HepG2 (cell line): ENCODE results near the gene MYO1E. TPM values are rescaled to one million over a fixed set of nuclear protein-coding genes. Genes with fewer than 3 reads are reported as not detected.

Experiments
- ATAC-seq: fragments of 200-7000 bp; cut with Tn5 transposase; 3 replicates; pipeline ENCODE4 v1.9.1; 2020; ENCODE audit warnings: mild to moderate bottlenecking, moderate library complexity
- BruUV-seq: library from RNA; stranded (reverse); fragments of 400-500 nt; replicated peaks from 2 replicates; lab custom pipeline; 2021; lab: Mats Ljungman, UMichigan
- CTCF ChIA-PET: fragments of 300-600 bp; formaldehyde crosslinking; extraction: SDS; loops from one replicate; lab custom pipeline; 2021; ENCODE audit warnings: low total read pairs, inconsistent platforms, low intra/inter-chr PET ratio; lab: Yijun Ruan, JAX
- POLR2A ChIA-PET: fragments of 350-600 bp; sonication (Branson Sonifier 250); formaldehyde crosslinking; loops from one replicate; lab custom pipeline; 2020; ENCODE audit warnings: antibody characterized with exemption, inconsistent platforms; lab: Yijun Ruan, JAX
- DNase-seq: peaks from one replicate; pipeline ENCODE4 v3.0.0-alpha.2; 2015; ENCODE audit warnings: low spot score
- FAIRE-seq: peaks from 3 replicates; lab custom pipeline; 2011; peaks lifted over from hg19 to GRCh38; lab: Jason Lieb, UNC
- H2AFZ ChIP-seq: one replicate; pipeline ENCODE4 v1.6.1; 2011; ENCODE audit warnings: low read length, inconsistent platforms
- H3K27ac ChIP-seq: fragments of 300-600 bp; 3 replicates; pipeline ENCODE4 v1.8.0; 2011; ENCODE audit warnings: mixed run types, mild to moderate bottlenecking, mixed read lengths, low read length, inconsistent platforms; ENCODE audit not compliant: insufficient read depth; ENCODE audit errors: extremely low read length
- H3K27me3 ChIP-seq, 2 experiments: fragments of 200-600 bp in 1 of 2; 2 replicates in 1 of 2; 3 replicates in 1 of 2; pipeline versions ENCODE4 v1.6.0 to v1.8.0; 2011; ENCODE audit warnings: low read length in 2 of 2, mild to moderate bottlenecking in 2 of 2, moderate library complexity in 2 of 2, inconsistent platforms in 1 of 2; ENCODE audit not compliant: insufficient read depth in 2 of 2, control insufficient read depth in 1 of 2
- H3K36me3 ChIP-seq, 2 experiments: fragments of 200-600 bp in 1 of 2; replicated peaks in 1 of 2; 2 replicates in 1 of 2; 3 replicates in 1 of 2; pipeline versions ENCODE4 v1.5.1 to v1.8.0; 2011; ENCODE audit warnings: low read length in 2 of 2, inconsistent platforms in 1 of 2; ENCODE audit not compliant: insufficient read depth in 2 of 2, control insufficient read depth in 1 of 2
- H3K4me1 ChIP-seq: 2 replicates; pipeline ENCODE4 v1.5.1; 2012; ENCODE audit warnings: low read length, inconsistent platforms; ENCODE audit not compliant: insufficient read depth
- H3K4me2 ChIP-seq: 2 replicates; pipeline ENCODE4 v1.6.0; 2011; ENCODE audit warnings: low read depth, low read length, inconsistent platforms
- H3K4me3 ChIP-seq, 3 experiments: fragments of 200-600 bp in 1 of 3; sonication (generic), shearing (Covaris generic) in 1 of 3; replicated peaks in 1 of 3; 2 replicates each; pipeline ENCODE4 v1.5.1; 2011 to 2016; ENCODE audit warnings: low read length in 3 of 3, inconsistent platforms in 2 of 3, low read depth in 2 of 3, mild to moderate bottlenecking in 2 of 3, control low read depth in 1 of 3, mixed read lengths in 1 of 3; ENCODE audit not compliant: insufficient read depth in 1 of 3
- H3K79me2 ChIP-seq: one replicate; pipeline ENCODE4 v1.6.1; 2011; ENCODE audit warnings: low read length, inconsistent platforms; ENCODE audit not compliant: insufficient read depth
- H3K9ac ChIP-seq: 2 replicates; pipeline ENCODE4 v1.6.0; 2011; ENCODE audit warnings: mild to moderate bottlenecking, low read depth, low read length, inconsistent platforms; ENCODE audit not compliant: insufficient read depth
- H3K9me3 ChIP-seq: 2 replicates; pipeline ENCODE4 v1.5.1; 2012; ENCODE audit warnings: mild to moderate bottlenecking, low read length
- H4K20me1 ChIP-seq: 2 replicates; pipeline ENCODE4 v1.6.0; 2011; ENCODE audit warnings: inconsistent platforms, mild to moderate bottlenecking, low read length, moderate library complexity; ENCODE audit not compliant: insufficient read depth
- BORCS8-MEF2B ChIP-seq: sonication (generic); formaldehyde crosslinking; IDR thresholded peaks from 2 replicates; pipeline ENCODE4 v1.8.0; 2022; ENCODE audit warnings: mild to moderate bottlenecking, missing genetic modification reagents
- HNRNPLL ChIP-seq: fragments of 200-400 bp; formaldehyde crosslinking; IDR thresholded peaks from 2 replicates; pipeline ENCODE4 v1.6.1; 2017; ENCODE audit warnings: mild to moderate bottlenecking, low read depth, low read length; ENCODE audit not compliant: poor library complexity, severe bottlenecking
- KDM2A ChIP-seq: sonication (generic); formaldehyde crosslinking; IDR thresholded peaks from 2 replicates; pipeline ENCODE4 v1.4.0; 2020; ENCODE audit warnings: low read depth, missing genetic modification reagents, borderline replicate concordance
- KLF6 ChIP-seq: IDR thresholded peaks from 2 replicates; pipeline ENCODE4 v1.8.0; 2016; ENCODE audit warnings: missing biosample characterization, missing genetic modification reagents
- MAFK ChIP-seq, 2 experiments: IDR thresholded peaks in 1 of 2; conservative IDR thresholded peaks in 1 of 2; 2 replicates each; pipeline ENCODE4 v1.6.1; 2011; ENCODE audit warnings: improper control_type of control experiment in 2 of 2, low read length in 2 of 2
- TBX2 ChIP-seq: sonication (generic); formaldehyde crosslinking; IDR thresholded peaks from 2 replicates; pipeline ENCODE4 v1.5.0; 2020; ENCODE audit warnings: missing genetic modification reagents, mild to moderate bottlenecking, borderline replicate concordance
- U2AF2 ChIP-seq: fragments of 200-400 bp; formaldehyde crosslinking; IDR thresholded peaks from 2 replicates; pipeline ENCODE4 v1.6.1; 2017; ENCODE audit warnings: low read depth, mild to moderate bottlenecking, low read length
- ZNF331 ChIP-seq: sonication (generic); formaldehyde crosslinking; IDR thresholded peaks from 2 replicates; pipeline ENCODE4 v1.4.0; 2020; ENCODE audit warnings: missing genetic modification reagents
- ZNF646 ChIP-seq: sonication (generic); formaldehyde crosslinking; IDR thresholded peaks from 2 replicates; pipeline ENCODE4 v1.9.0; 2021; ENCODE audit warnings: mild to moderate bottlenecking, missing genetic modification reagents
- ZNF670 ChIP-seq: sonication (generic); formaldehyde crosslinking; IDR thresholded peaks from 2 replicates; pipeline ENCODE4 v1.8.0; 2022; ENCODE audit warnings: mild to moderate bottlenecking, missing genetic modification reagents, borderline replicate concordance
- WGBS: methylation state at CpG from one replicate; pipeline ENCODE4 v1.1.6; 2017; ENCODE audit warnings: low lambda C conversion rate; 5-methylcytosine and 5-hydroxymethylcytosine counted together
- in situ Hi-C: cut with HindIII; loops from 2 replicates; pipeline ENCODE4 v1.10.0; 2017; ENCODE audit warnings: low pct_unique_long_range_greater_than_20kb; ENCODE audit not compliant: extremely low pct_ligation_motif_present
- intact Hi-C: fragments of 100-400 bp; cut with micrococcal nuclease; formaldehyde crosslinking; loops from one replicate; pipeline ENCODE4 v1.10.0; 2022; ENCODE audit not compliant: unreplicated experiment
- polyA plus RNA-seq, 8 experiments: library from polyadenylated mRNA; depleted of rRNA in 3 of 8; stranded (reverse) in 7 of 8; unstranded in 1 of 8; fragments of >200 nt; fragmentation: Illumina TruSeq in 4 of 8; extraction: Trizol in 4 of 8; gene quantifications; 2 replicates each; pipeline versions ENCODE4 v1.2.1 to v1.2.3, GENCODE V29; 2011 to 2016; ENCODE audit warnings: low read depth in 4 of 8, missing spikeins in 1 of 8, mixed read lengths in 1 of 8; ENCODE audit not compliant: insufficient read depth in 1 of 8
- total RNA-seq, 5 experiments: library from RNA; depleted of rRNA; stranded (reverse); fragments of >200 nt; fragmentation: Illumina TruSeq; extraction: Trizol; gene quantifications; 2 replicates each; pipeline ENCODE4 v1.2.3, GENCODE V29; 2016; ENCODE audit warnings: low read depth in 1 of 5

MYO1E gene
- total and polyA plus RNA-seq, 2 of the 13 experiments (the other 11 are each of a cell fraction or from before 2014, with no cell fraction given) = 15.7 to 25.1 TPM

- Histone ChIP-seq H3K27ac (no peak overlapping the region), H3K27me3 (no peaks in the 10 kb centered on the region), H3K4me2 (no peak overlapping the region)
- CTCF ChIA-PET = no interaction called here
- no TSS peak for BruUV-seq
- DNase-seq = no peak
- TF ChIP-seq MAFK (conservative IDR thresholded peaks at IDR 0.05 in 1 of 2, IDR thresholded peaks at IDR 0.05 in 1 of 2; ENCODE audit: low read length in 2 of 2) (0 out of 4 replicates have a peak, but pooled peaks of 1 of the 2 experiments have one; percentile 16), KDM2A (CRISPR knock-in tag) (no peak), ZNF331 (CRISPR knock-in tag) (no peak)
- TF ChIP-seq, all 625 proteins: peak for 1
- Histone ChIP-seq H3K79me2 (peaks cover 13% of the 10 kb centered on the region), H3K36me3 (no peaks in the 10 kb centered on the region), H3K4me1 (peaks cover 7% of the 10 kb centered on the region), H4K20me1 (no peaks in the 10 kb centered on the region), H3K9me3 (no peaks in the 10 kb centered on the region), H3K4me3 (no peak overlapping the region), H2AFZ (no peak overlapping the region), H3K9ac (no peak overlapping the region)
- ATAC-seq (no peak), FAIRE-seq (no peak)
- intact Hi-C loops = loop anchor here (10.0 kb wide), 1 partner anchor 47 kb away; no protein-coding TSS in a partner anchor
- 94% methylated on average over 2 of the region's 2 CpGs for WGBS
- in situ Hi-C loops = no loop called here
- POLR2A ChIA-PET = no interaction called here
Measured at GRCh38 chr15:59322056-59322759, 50.5 kb downstream of the MYO1E start.

- ATAC-seq (no peak), FAIRE-seq (no peak)
- no TSS peak for BruUV-seq
- no peak for TF ChIP-seq BORCS8-MEF2B (CRISPR knock-in tag)
- no peak for TF ChIP-seq KLF6 (CRISPR knock-in tag)
- TF ChIP-seq HNRNPLL = no peak
- TF ChIP-seq ZNF670 (CRISPR knock-in tag) = no peak
- no peak for TF ChIP-seq U2AF2
- no peak for TF ChIP-seq TBX2 (CRISPR knock-in tag)
- no peak for TF ChIP-seq ZNF646
Measured at GRCh38 chr15:59321000-59321689, 51.5 kb downstream of the MYO1E start.

More at GRCh38 chr15:59321000-59321689, 51.5 kb downstream of the MYO1E start:
- Histone ChIP-seq H3K4me1 (peaks cover 7% of the 10 kb centered on the region), H3K9ac (no peak overlapping the region), H3K9me3 (no peaks in the 10 kb centered on the region), H3K27ac (no peak overlapping the region), H3K4me2 (no peak overlapping the region), H3K79me2 (peaks cover 14% of the 10 kb centered on the region), H3K4me3 (no peak overlapping the region), H3K36me3 (no peaks in the 10 kb centered on the region), H3K27me3 (no peaks in the 10 kb centered on the region), H2AFZ (no peak overlapping the region), H4K20me1 (no peaks in the 10 kb centered on the region)
- 99% methylated on average over 4 of the region's 4 CpGs for WGBS
- in situ Hi-C loops (no loop called here), intact Hi-C loops (loop anchor here (10.0 kb wide), 1 partner anchor 46 kb away; no protein-coding TSS in a partner anchor)
- no peak for DNase-seq
- POLR2A ChIA-PET = no interaction called here
- CTCF ChIA-PET = no interaction called here
